HG03442 (cell line): ENCODE results near the gene OBSCN.
"Not testable (repeated sequence)": the region's sequence is repeated elsewhere in the genome, so short reads cannot be mapped to it uniquely, and the experiment has no call there.

Experiments used
- ATAC-seq: cut with Tn5 transposase; IDR thresholded peaks from one replicate; pipeline ENCODE4 v1.9.1; 2021; ENCODE audit warnings: mild to moderate bottlenecking, moderate library complexity; ENCODE audit not compliant: unreplicated experiment

OBSCN gene

DNA sequence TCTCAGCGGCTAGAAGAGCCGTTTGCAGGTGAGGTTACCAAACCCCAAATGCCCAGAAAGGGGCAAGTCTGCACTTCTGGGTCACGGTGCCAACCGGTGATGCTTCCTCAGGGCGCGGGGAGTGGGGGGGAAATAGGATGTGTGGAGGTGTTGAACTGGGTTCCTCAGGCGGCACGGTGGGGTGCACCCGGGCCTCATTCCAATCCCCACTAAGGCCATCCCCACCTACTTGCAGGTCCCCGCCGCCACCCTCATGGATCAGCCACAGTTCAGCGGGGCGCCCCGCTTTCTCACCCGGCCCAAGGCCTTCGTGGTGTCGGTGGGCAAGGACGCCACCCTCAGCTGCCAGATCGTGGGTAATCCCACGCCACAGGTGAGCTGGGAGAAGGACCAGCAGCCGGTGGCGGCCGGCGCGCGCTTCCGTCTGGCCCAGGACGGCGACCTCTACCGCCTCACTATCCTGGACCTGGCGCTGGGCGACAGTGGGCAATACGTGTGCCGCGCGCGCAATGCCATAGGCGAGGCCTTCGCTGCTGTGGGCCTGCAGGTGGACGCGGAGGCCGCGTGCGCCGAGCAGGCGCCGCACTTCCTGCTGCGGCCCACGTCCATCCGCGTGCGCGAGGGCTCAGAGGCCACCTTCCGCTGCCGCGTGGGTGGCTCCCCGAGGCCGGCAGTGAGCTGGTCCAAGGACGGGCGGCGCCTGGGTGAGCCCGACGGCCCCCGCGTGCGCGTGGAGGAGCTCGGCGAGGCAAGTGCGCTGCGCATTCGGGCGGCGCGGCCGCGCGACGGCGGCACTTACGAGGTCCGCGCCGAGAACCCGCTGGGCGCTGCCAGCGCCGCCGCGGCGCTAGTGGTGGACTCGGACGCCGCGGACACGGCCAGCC lies 3.9 kb downstream of the OBSCN start:
- ATAC-seq, result no peak

DNA sequence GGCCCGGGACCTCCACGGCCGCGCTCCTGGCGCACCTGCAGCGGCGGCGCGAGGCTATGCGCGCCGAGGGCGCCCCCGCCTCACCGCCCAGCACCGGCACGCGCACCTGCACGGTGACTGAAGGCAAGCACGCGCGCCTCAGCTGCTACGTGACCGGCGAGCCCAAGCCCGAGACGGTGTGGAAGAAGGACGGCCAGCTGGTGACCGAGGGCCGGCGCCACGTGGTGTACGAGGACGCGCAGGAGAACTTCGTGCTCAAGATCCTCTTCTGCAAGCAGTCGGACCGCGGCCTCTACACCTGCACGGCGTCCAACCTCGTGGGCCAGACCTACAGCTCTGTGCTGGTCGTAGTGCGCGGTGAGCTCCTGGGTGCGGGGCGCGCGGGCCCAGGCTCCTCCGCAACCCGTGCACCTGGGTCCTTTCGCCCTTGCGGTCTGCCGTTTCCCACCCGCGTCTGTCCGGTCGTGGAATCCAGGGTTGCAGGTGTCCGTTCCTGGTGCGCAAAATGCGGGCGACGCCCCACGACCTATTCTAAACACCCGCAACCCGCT lies 4.6 kb downstream of the OBSCN start:
- no peak for ATAC-seq

DNA sequence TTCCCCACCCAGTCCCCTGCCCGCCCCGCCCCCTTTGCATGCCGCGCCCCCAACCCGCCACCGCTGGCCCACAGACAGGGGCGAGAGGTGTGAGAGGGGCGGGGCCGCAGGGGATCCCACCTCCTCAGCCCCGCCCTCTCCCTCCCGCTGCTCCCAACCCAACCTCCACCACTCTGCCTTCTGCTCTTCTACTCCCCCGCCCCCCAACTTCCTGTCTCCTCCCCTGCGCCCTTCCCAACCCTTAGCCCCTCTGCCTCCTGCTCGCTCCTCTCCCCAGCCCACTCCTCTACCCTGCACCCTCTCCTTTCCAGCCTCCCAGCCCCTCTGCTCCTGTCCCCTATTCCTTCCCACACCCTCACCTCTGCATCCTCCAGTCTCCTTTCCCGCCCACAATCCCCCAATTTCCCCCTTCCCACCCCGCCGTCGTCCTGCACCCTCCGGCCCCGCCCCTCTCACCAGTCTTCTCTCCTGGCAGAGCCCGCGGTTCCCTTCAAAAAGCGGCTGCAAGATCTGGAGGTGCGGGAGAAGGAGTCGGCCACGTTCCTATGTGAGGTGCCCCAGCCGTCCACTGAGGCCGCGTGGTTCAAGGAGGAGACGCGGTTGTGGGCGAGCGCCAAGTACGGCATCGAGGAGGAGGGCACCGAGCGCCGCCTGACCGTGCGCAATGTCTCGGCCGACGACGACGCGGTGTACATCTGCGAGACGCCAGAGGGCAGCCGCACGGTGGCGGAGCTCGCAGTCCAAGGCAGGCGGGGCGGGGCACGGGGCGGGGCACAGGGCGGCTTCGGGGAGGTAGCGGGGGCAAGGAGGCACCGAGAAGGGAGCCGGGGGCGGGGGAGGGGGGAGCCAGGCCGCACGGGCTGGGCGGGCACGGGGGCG lies 5.4 kb downstream of the OBSCN start:
- ATAC-seq, result peak; percentile 92

DNA sequence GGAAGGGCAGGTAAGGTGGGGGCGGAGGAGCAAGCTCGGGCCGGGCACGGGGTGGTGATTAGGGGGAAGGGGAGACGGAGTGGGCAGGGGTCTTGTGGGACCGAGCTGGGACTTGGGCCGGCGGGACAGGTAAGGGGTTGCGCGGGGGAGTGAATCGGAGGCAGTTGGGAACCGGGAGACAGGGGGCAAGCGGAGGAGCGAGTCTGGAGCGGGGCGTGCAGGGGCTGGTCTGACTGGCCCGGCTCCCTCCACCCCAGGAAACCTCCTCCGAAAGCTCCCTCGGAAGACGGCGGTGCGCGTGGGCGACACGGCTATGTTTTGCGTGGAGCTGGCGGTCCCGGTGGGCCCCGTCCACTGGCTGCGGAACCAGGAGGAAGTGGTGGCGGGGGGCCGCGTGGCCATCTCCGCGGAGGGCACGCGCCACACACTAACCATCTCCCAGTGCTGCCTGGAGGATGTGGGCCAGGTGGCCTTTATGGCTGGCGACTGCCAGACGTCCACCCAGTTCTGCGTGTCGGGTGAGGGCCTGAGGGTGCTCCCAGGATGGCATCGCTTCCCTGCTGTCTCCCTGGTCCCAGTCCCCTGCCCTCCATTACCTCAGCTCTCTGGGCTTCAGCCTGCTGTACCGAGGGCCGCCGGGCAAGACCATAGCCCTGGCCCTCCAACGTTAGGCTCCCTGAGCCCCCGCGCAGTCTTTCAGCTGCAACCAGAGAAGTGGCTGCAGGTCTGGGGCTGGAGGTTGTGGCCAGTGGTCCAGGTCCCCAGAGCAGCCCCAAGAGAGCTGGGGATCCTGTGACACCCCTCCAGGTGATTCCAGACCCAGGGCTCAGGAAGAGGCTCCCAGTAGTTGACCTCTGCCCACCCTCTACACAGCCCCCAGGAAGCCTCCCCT lies 6.3 kb downstream of the OBSCN start:
- no peak for ATAC-seq

DNA sequence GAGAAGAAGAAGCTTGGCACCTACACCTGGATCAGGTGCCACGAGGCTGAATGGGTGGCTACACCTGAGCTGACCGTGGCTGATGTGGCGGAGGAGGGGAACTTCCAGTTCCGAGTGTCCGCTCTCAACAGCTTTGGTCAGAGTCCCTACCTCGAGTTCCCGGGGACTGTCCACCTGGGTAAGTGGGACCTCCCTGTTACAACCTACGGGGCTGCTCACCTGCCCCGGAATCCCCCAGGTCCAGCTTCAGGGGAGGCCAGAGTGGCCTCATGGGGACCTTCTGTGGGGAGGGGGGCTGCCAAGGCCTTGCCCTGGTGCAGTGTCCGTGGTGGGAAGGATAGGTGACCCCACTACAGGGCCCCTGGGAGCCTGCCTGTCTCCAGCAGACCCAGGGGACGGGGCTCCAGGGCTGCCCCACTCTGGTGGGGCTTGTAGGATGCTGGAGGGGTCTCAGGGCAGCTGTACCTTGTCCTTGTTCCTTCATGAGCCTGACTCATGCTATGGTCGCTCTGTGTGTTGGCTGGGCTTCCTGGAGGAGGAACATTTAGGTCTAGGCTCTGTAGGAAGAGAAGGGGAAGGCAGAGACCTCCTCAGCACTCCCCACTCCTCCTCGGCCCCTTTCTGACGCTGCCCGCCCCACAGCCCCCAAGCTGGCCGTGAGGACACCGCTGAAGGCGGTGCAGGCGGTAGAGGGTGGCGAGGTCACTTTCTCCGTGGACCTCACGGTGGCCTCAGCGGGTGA lies 7.2 kb downstream of the OBSCN start:
- ATAC-seq, result no peak

DNA sequence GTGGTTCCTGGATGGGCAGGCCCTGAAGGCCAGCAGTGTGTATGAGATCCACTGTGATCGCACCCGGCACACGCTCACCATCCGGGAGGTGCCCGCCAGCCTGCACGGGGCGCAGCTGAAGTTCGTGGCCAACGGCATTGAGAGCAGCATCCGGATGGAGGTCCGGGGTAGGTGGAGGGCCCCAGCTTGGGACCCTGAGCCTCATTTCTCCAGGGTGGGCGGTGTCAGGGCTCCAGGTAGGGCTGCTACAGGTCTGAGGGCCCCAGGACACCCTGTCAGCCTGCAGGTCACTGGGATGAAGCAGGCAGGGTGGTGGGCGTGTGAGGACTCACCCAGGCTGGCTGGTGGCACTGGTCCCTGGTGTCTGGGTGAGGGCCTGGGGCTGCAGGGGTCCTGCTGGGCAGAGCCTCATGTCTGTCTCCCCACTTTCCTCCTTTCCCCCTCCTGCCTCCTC lies 7.8 kb downstream of the OBSCN start:
- no peak for ATAC-seq

DNA sequence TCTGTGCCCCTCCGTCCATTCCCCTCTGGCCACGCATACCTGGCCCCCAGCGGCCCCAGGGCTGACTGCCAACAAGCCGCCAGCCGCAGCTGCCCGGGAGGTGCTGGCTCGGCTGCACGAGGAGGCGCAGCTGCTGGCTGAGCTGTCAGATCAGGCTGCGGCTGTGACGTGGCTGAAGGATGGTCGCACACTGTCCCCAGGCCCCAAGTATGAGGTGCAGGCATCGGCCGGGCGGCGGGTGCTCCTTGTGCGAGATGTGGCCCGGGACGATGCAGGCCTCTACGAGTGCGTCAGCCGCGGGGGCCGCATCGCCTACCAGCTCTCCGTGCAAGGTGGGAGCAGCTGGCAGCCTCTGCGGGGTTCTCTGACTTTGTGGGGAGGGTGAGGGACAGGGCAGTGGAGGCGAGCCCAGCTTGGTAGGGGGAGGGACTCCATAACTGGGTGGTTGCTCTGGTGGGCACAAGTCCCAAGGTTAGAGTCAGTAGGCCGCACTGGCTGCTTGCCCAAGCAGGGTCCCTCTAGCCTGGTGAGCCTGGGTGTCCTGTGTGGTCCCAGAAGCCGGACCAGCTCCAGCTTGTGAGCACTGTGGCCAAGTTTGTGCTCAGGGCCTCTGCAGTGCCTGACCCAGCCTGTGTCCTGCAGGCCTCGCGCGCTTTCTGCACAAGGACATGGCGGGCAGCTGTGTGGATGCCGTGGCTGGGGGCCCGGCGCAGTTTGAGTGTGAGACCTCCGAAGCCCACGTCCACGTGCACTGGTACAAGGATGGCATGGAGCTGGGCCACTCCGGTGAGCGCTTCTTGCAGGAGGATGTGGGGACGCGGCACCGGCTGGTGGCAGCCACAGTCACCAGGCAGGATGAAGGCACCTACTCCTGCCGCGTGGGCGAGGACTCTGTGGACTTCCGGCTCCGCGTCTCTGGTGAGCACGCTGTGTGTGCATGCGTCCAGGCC lies 8.8 kb downstream of the OBSCN start:
- ATAC-seq, result no peak

DNA sequence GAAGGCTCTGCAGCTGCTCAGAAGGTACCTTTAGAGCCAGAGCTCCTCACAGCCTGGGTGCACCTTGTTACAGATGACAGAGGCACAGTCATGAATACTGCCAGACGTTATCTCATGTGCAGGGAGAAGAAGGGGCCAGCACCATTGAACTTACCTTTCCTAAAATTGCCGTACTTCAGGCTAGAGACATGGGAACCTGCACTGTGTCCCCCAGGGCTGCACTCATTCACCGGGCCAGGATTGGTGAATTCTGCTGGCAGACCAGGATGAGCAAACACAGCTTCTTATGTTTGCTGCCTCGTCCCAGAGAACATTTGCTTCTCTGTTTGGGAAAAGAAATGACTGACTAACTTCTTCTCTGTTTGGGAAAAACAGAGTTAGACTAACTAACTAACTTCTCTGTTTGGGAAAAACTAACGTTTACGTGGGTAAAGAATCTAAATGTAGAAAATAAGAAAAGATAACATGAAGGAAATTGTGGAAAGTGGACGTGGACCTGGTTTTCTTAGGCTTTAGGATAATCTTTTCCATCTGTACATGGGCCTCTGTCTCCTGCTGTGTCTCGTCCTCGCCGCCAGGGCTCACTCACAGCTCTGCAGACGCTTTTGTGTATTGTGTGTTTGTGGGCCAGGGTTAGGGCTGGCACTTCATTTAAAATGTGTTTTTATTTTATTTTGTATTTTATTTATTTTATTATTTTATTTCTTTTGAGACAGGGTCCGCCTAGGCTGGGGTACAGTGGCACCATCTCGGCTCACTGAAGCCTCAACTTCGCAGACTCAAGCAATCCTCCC lies 9.9 kb downstream of the OBSCN start:
- ATAC-seq, result no peak

DNA sequence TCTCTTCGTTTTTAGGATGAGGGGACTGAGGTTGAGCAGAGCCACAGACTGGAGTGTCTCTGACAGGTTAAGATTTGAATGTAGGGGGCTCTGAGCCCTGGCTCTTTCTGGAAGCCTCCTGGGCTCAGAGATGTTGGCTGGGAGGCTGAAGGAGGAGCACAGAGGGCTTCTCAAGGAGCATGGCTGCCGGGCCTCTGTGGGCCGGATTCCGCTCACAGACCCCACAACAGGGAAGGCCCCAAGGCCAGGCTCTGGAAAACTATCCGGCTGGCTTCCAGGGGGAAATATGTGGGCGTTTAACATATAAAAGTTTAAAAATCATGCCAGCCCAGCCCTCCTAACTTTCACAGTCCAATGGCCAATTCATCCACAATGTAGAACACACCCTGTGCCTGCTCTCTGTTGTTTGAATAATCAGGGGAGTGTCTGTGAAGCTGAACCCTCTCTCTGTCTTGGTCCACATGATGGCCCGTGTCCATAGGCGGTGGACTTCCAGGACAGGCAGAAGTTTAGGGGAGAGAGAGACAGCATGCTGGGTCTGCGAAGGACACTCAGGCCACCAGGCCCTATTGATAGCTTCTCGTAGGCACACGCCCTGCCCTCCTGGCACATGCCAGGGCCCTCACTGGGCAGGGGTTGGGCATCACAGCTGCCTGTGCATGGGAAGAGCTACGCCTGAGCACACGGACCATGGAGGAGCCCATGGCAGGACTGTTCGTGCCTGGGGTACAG lies 10.8 kb downstream of the OBSCN start:
- ATAC-seq, result no peak

DNA sequence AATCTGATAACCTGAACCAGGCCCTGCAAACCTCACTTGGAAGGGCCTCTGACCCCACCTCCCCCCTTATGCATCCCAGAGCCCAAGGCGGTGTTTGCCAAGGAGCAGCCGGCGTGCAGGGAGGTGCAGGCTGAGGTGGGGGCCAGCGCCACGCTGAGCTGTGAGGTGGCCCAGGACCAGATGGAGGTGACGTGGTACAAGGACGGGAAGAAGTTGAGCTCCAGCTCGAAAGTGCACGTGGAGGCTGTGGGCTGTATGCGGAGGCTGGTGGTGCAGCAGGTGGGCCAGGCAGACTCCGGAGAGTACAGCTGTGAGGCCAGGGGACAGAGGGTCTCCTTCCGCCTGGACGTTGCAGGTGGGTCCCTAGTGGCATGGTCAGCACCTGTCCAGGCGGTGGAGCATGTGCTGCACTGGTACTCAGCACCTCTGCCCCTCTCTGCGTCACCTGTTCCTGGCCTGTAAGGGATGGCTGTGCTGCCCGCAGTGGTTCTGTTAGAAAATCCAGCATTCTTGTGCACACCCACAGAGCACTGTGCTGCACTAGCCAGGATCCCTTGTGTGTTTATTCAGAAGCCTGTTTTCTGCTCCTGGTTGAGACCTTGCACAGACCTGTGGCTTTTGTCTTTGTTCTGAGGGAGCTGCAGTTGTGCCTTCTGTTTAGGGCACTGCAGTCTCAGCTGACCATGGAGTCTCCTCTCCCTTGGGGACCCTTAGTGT lies 11.6 kb downstream of the OBSCN start:
- ATAC-seq, result no peak

DNA sequence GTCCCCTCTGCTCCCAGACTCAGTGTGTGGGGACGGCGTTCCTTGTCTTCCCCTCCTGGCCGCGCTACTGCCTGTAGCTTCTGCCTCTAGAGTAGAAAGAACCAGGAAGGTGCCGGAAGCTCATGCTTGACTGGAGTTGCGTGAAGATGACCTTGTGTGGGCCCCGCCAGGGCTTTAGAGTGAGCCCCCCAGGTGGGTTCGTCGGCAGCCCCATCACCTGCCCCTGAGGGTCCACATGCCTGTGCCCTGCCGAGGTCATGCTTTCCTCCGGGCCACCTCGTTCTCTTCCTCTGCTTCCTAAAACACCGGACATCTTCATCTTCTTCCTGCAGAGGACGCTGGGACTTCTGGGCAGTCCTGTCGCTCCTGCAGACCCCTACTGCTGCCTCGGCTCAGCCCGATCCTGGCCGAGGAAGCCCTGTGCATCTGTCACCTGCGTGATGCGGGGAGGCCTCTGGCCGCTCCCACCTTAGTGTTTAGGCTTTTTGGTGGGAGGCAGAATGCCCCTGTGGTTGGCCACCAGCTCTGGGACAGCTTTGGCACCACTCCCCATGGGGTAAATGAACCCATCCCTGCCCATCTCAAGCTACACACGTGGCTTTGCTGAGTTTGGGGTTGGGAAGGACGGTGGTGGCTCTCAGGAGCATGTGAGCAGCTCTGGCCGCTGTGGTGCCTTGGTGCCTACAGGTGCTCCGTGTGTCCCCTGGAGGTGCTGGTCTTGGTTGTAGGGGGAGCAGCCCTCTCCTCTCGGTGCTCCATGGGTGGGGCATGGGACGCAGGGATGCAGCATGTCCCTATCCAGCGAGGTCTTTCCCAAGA lies 12.3 kb downstream of the OBSCN start:
- no peak for ATAC-seq

DNA sequence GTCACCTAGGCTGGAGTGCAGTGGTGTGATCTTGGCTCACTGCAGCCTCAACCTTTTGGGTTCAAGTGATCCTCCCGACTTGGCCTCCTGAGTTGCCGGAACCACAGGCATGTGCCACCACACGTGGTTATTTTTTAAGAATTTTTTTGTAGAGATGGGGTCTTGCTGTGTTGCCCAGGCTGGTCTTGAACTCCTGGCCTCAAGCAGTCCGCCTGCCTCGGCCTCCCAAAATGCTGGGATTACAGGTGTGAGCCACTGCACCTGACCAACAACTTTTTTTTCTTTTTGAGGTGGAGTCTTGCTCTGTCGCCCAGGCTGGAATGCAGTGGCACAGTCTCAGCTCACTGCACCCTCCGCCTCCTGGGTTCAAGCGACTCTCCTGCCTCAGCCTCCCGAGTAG lies 13.3 kb downstream of the OBSCN start:
- not testable (repeated sequence) for ATAC-seq

DNA sequence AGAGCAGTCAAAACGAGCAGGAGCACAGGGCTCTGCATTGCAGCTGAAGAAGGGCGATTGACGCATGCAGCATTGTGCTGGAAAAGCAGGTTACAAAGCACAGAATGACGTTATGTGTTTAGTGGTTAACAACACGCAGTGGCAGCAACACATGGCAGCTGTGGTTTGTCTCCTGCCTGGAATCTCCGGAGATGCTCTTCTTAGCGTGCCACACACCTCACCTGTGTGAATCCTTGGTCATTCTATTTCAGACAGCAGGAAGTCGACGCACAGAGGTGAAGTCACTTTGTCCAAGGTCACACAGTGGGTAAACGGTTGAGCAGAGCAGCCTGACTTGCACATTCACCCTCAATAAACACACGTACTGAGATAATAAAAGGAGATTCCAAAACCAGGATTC lies 14.7 kb downstream of the OBSCN start:
- no peak for ATAC-seq

DNA sequence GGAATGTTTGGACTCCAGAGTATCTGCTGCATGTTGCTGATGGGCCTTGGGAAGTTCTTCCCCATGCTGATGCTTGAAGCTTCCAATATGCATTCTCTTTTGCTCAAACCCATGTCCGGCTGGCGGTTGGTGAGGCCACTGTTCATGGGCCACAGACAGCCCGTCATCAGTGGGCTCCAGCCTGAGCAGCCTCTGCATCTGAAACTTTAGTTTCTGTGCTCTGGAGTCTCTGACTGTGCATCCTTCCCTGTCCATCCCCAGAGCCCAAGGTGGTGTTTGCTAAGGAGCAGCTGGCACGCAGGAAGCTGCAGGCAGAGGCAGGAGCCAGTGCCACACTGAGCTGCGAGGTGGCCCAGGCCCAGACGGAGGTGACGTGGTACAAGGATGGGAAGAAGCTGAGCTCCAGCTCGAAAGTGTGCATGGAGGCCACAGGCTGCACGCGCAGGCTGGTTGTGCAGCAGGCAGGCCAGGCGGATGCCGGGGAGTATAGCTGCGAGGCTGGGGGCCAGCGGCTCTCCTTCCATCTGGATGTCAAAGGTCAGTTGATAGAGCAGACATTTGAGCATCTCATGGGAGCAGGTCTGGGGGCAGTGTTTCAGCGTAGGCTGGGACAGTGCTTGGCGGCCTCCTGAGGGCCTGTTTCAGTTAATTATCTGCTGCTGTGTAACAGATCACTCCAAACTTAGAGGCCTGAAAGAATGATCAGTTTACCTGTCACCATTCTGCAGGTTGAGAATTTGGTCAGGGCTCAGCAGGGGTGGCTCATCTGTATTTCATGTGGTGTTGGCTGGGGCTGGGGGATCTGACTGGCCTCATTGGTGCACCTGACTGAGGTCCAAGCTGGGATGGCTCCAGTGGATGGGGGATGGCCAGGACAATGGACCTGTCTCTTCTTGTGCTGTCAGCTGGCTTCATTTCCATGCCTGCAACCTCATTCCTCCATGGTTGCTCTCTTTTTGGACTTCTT lies 16.6 kb downstream of the OBSCN start:
- ATAC-seq, result no peak
